Stomach (tissue), 9 donors: Measurements from ENCODE around the gene BBS9. TPM values are rescaled to one million over a fixed set of nuclear protein-coding genes. Genes with fewer than 3 reads are reported as not detected.

Experiments
- DNase-seq, 2 donors: peaks; one replicate each; pipeline versions ENCODE4 v3.0.0 to v3.0.0-alpha.2; 2013 to 2019
- H3K27ac ChIP-seq, 5 donors: fragments of 200-600 bp in 4 of 5; sonication (generic) in 4 of 5; one replicate each; pipeline ENCODE4 v1.5.1; 2013 to 2019; ENCODE audit warnings: mild to moderate bottlenecking in 1 of 5, moderate library complexity in 1 of 5
- H3K27me3 ChIP-seq, 3 donors: fragments of 200-600 bp; sonication (generic); one replicate each; pipeline ENCODE4 v1.5.1; 2017 to 2019; ENCODE audit warnings: mixed run types in 1 of 3
- H3K36me3 ChIP-seq, 4 donors: fragments of 200-600 bp; sonication (generic); 1 replicate in 3 of 4; 2 replicates in 1 of 4; pipeline ENCODE4 v1.5.1; 2016 to 2019
- H3K4me1 ChIP-seq, 4 donors: fragments of 200-600 bp; sonication (generic); one replicate each; pipeline ENCODE4 v1.5.1; 2016 to 2019
- H3K4me3 ChIP-seq, 4 donors: fragments of 200-600 bp; sonication (generic) in 3 of 4; one replicate each; pipeline ENCODE4 v1.5.1; 2016 to 2019; ENCODE audit warnings: mild to moderate bottlenecking in 1 of 4
- H3K9me3 ChIP-seq, 4 donors: fragments of 200-600 bp; sonication (generic); one replicate each; pipeline ENCODE4 v1.5.1; 2016 to 2019
- CTCF ChIP-seq, 7 experiments: fragments of 450-650 bp in 4 of 7; fragments of 200-600 bp in 3 of 7; sonication (generic) in 3 of 7; IDR thresholded peaks; one replicate each; pipeline ENCODE4 v1.5.1; 2016 to 2019; ENCODE audit warnings: antibody characterized with exemption in 7 of 7, control low read depth in 2 of 7, mild to moderate bottlenecking in 1 of 7
- EP300 ChIP-seq: sonication (generic); formaldehyde crosslinking; IDR thresholded peaks from one replicate; pipeline ENCODE4 v1.6.1; 2017; ENCODE audit warnings: antibody characterized with exemption
- POLR2A ChIP-seq, 4 donors: fragments of 450-650 bp; IDR thresholded peaks; one replicate each; pipeline ENCODE4 v1.6.1; 2016; ENCODE audit warnings: antibody characterized with exemption in 4 of 4, control low read depth in 2 of 4, mild to moderate bottlenecking in 1 of 4, moderate library complexity in 1 of 4
- POLR2AphosphoS5 ChIP-seq, 3 donors: sonication (generic); formaldehyde crosslinking; IDR thresholded peaks; one replicate each; pipeline ENCODE4 v1.6.1; 2016; ENCODE audit warnings: antibody characterized with exemption in 3 of 3
- WGBS, 5 donors: extraction: QIAGEN DNeasy Blood & Tissue Kit in 3 of 5; methylation state at CpG; one replicate each; pipeline versions ENCODE4 v1.1.5 to v1.1.7; 2013 to 2018; 5-methylcytosine and 5-hydroxymethylcytosine counted together
- intact Hi-C: fragments of 100-400 bp; cut with DNase I; formaldehyde crosslinking; loops from one replicate; pipeline ENCODE4 v1.15.1; 2023; ENCODE audit warnings: low total_unique reads
- polyA plus RNA-seq, 3 donors: library from polyadenylated mRNA; stranded (reverse); fragments of 200-250 nt; gene quantifications; one replicate each; pipeline ENCODE4 v1.2.3, GENCODE V29; 2013
- total RNA-seq, 5 donors: library from RNA; depleted of rRNA; stranded (reverse); fragments of >200 nt; gene quantifications; one replicate each; pipeline versions ENCODE4 v1.1.0 to v1.2.3, GENCODE V29; 2014 to 2016
- donor health status: healthy with polysubstance abuse.
- donor health status: Bipolar disorder and iron deficiency.
- donor health status: healthy.

Gene BBS9
- total and polyA plus RNA-seq, 8 donors, result 3.2 to 43.9 (median 5.9) TPM

DNA sequence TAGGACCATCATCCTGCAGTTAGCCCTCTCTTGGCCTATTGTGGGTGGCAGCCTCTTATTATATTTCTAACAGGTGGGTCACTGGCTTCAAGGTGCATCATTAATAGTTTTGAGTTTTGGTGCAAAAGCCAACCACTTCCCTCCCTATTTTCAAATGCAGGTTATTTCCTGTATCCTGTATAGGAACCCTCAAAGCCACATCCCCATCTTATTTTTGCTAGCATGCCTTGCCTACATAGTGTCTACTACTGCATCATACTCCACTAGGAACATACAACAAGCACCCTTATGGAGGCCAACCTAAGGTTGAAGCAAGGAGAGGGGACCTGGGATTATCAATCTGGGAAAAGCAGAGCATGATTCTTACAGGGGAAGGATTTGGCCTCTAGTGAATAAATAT, 264.4 kb downstream of the BBS9 start:
- H3K4me3 ChIP-seq, result no peak overlapping the region
- no peak for DNase-seq
- H3K9me3 ChIP-seq, result no peaks in the 10 kb centered on the region
- H3K4me1 ChIP-seq, result no peaks in the 10 kb centered on the region
- peaks cover 0 to 7% (median 0%) of the 10 kb centered on the region in 4 donors for H3K36me3 ChIP-seq
- no peak overlapping the region for H3K27ac ChIP-seq
- intact Hi-C loops, result no loop called here
- TF ChIP-seq CTCF (IDR thresholded peaks at IDR 0.05) (no peak), POLR2A (IDR thresholded peaks at IDR 0.05) (no peak), EP300 (no peak), POLR2AphosphoS5 (IDR thresholded peaks at IDR 0.05) (no peak)
- H3K27me3 ChIP-seq, result no peaks in the 10 kb centered on the region

DNA sequence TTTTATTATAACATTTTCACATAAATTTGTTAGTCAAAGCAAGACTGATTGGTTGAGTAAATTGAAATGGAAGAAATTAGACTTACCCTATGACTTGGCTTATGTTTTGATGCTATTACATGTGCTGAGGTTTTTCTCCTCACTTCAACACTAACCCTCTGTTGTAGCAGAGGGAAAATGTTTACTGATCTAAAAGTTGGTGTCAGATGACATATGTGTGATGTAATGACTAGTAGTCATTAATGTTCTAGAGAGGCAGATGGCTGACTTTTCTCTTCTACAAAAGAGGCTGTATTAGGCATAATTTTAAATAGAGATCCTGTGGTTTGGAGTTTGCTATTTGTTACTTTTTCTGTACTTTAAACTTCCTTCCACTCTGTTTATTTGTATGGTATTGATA, 266.0 kb downstream of the BBS9 start:
- Histone ChIP-seq H3K27me3 (no peaks in the 10 kb centered on the region), H3K27ac (no peak overlapping the region), H3K9me3 (no peaks in the 10 kb centered on the region), H3K4me1 (no peaks in the 10 kb centered on the region), H3K36me3 (peaks cover 0 to 7% (median 0%) of the 10 kb centered on the region in 4 donors), H3K4me3 (no peak overlapping the region)
- intact Hi-C loops, result no loop called here
- TF ChIP-seq POLR2AphosphoS5 (IDR thresholded peaks at IDR 0.05) (no peak), POLR2A (IDR thresholded peaks at IDR 0.05) (no peak), EP300 (no peak), CTCF (IDR thresholded peaks at IDR 0.05) (no peak)
- DNase-seq, result no peak

- WGBS, 5 donors, result 63 to 81% (median 73%) methylated on average over 3 of the region's 3 CpGs
- H3K4me3 ChIP-seq, result no peak overlapping the region
- DNase-seq, result no peak
- TF ChIP-seq CTCF (IDR thresholded peaks at IDR 0.05) (no peak), EP300 (no peak), POLR2A (IDR thresholded peaks at IDR 0.05) (no peak), POLR2AphosphoS5 (IDR thresholded peaks at IDR 0.05) (no peak)
- H3K27ac ChIP-seq, result no peak overlapping the region
- no peaks in the 10 kb centered on the region for H3K27me3 ChIP-seq
- no peaks in the 10 kb centered on the region for H3K4me1 ChIP-seq
- H3K9me3 ChIP-seq, result no peaks in the 10 kb centered on the region
- intact Hi-C loops, result no loop called here
- H3K36me3 ChIP-seq, result peaks cover 0 to 7% (median 0%) of the 10 kb centered on the region in 4 donors
Observed at GRCh38 chr7:33399528-33400213, 270.3 kb downstream of the BBS9 start.

DNA sequence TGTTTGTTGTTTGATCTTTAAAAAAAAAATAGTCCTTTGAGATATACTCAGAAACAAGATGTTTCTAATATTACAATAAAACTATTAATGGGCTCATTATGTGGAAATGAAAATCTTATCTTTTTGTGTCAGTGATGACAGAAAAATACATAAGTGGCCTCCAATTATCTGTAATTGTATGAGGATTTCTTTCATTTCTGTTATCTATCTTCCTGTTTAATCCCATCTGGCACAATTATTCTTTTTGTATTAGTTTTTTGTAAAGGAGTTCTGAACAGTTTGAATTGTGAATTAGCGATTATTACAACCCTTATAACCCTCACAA, 270.8 kb downstream of the BBS9 start:
- Histone ChIP-seq H3K27me3 (no peaks in the 10 kb centered on the region), H3K9me3 (no peaks in the 10 kb centered on the region), H3K36me3 (peaks cover 0 to 7% (median 0%) of the 10 kb centered on the region in 4 donors), H3K4me3 (no peak overlapping the region), H3K4me1 (no peaks in the 10 kb centered on the region), H3K27ac (no peak overlapping the region)
- intact Hi-C loops, result no loop called here
- 72 to 93% (median 83%) methylated on average over 1 of the region's 1 CpG for WGBS, 5 donors
- no peak for TF ChIP-seq CTCF (IDR thresholded peaks at IDR 0.05)
- TF ChIP-seq POLR2AphosphoS5 (IDR thresholded peaks at IDR 0.05), result no peak
- TF ChIP-seq EP300, result no peak
- no peak for TF ChIP-seq POLR2A (IDR thresholded peaks at IDR 0.05)
- no peak for DNase-seq
